ENCODE results near the gene KRT1. TPM values are rescaled to one million over a fixed set of nuclear protein-coding genes. Genes with fewer than 3 reads are reported as not detected.

The KRT1 gene
- total RNA-seq = not detected
- long read RNA-seq = 0 reads

DNA sequence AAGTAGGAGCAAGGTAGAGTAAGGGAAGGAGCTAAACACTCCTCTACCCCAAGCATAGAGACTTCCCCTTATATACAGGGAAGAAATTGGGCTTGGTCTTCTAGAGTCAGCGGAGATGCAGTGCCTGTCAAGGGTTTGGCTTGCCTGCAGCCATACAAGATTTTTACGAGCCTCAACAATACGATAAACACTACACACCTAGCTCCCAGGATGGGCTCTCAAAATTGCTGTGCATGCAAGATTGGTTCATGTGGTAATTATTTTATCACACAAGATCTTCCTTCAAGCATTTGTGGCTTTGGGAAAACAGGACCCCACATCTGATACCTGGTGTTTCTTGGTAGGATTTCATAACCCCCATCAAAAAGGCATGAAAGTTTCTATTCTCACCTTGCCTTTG is at the start of gene KRT1:
Gene KRT1, minus strand, starts transcription at position 45 of the 400 bp plus-strand sequence. CDS start 59 bp downstream, outside the sequence.
- intact Hi-C loops (cut with micrococcal nuclease) = no loop called here
- TF ChIP-seq, protein P1, sequence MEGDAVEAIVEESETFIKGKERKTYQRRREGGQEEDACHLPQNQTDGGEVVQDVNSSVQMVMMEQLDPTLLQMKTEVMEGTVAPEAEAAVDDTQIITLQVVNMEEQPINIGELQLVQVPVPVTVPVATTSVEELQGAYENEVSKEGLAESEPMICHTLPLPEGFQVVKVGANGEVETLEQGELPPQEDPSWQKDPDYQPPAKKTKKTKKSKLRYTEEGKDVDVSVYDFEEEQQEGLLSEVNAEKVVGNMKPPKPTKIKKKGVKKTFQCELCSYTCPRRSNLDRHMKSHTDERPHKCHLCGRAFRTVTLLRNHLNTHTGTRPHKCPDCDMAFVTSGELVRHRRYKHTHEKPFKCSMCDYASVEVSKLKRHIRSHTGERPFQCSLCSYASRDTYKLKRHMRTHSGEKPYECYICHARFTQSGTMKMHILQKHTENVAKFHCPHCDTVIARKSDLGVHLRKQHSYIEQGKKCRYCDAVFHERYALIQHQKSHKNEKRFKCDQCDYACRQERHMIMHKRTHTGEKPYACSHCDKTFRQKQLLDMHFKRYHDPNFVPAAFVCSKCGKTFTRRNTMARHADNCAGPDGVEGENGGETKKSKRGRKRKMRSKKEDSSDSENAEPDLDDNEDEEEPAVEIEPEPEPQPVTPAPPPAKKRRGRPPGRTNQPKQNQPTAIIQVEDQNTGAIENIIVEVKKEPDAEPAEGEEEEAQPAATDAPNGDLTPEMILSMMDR (IDR thresholded peaks at IDR 0.05; ENCODE audit: borderline replicate concordance) = no peak
- Histone ChIP-seq H3K36me3 (no peaks in the 10 kb centered on the region), H3K4me1 (no peaks in the 10 kb centered on the region), H3K27ac (replicated peaks) (no peak within 1 kb of the TSS), H3K9me3 (replicated peaks) (no peaks in the 10 kb centered on the region), H3K4me3 (no peak within 1 kb of the TSS), H3K27me3 (ENCODE audit: low read depth) (peaks cover 75% of the 10 kb centered on the region)
- DNase-seq = no peak

DNA sequence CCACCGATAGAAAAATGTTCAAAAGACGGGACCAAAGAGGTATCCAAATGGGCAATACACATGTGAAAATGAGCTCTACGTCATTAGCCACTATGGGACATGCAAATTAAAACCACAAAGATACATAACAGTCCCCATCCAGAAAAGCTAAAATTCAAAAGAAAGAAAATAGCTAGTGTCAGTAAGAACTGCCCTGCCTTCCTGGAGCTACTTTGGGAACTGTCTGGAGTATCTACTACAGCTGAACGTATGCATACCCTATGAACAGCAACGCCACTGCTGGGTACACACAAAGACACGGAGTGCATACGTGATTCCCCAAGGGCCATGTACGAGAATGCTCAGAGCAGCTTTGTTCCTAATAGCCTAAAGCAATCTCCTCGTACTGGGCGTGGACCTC is 48.9 kb upstream of the KRT1 start:
- peaks cover 82% of the 10 kb centered on the region for H3K27me3 ChIP-seq (ENCODE audit: low read depth)
- no peak overlapping the region for H3K27ac ChIP-seq (replicated peaks)
- intact Hi-C loops (cut with micrococcal nuclease) = no loop called here
- no peaks in the 10 kb centered on the region for H3K9me3 ChIP-seq (replicated peaks)
- no peaks in the 10 kb centered on the region for H3K36me3 ChIP-seq
- no peak for DNase-seq
- H3K4me3 ChIP-seq = no peak overlapping the region
- H3K4me1 ChIP-seq = no peaks in the 10 kb centered on the region
- TF ChIP-seq, protein P1 (IDR thresholded peaks at IDR 0.05; ENCODE audit: borderline replicate concordance) = no peak

DNA sequence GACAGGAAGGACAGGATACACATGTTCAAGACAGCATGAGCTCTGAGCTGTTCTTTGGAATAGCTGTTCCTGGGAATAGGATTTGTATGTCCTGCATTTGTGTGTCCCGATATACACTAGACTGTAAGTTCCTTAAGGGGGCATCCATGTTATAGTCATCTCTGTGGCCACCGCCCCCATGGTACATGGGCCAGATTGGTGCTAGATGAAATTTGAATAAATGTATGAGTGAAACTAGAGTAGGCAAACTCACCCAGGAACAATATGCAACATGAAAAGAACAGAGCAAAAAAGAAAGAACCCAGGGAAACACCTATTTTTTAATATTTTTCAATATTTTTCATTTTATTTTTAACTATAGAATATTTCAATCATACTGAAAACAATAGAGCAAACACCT is 48.2 kb upstream of the KRT1 start:
- Histone ChIP-seq H3K9me3 (replicated peaks) (no peaks in the 10 kb centered on the region), H3K4me3 (no peak overlapping the region), H3K4me1 (no peaks in the 10 kb centered on the region), H3K27ac (replicated peaks) (no peak overlapping the region), H3K27me3 (ENCODE audit: low read depth) (peaks cover 75% of the 10 kb centered on the region), H3K36me3 (no peaks in the 10 kb centered on the region)
- intact Hi-C loops (cut with micrococcal nuclease) = no loop called here
- no peak for DNase-seq
- TF ChIP-seq, protein P1 (IDR thresholded peaks at IDR 0.05; ENCODE audit: borderline replicate concordance) = no peak

DNA sequence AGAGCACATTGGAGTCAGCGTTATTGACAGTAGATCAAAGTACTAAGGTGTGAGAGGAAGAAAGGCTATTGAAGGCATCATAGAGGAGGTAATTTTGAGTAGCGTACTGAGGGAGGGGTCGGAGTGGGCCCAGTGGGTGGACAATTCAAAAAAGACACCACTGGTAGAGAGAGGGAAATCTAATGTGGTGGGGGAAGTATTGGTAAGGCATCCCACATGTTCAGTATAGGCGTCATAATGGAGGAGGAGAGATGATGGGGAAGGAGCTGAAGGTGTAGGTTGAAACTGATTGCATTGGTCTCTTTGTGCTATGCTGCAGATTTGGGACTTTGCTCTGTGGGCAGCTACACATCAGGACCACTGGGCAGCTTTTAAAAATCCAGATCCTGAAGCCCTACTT is 46.8 kb upstream of the KRT1 start:
- intact Hi-C loops (cut with micrococcal nuclease) = no loop called here
- DNase-seq = no peak
- TF ChIP-seq, protein P1 (IDR thresholded peaks at IDR 0.05; ENCODE audit: borderline replicate concordance) = no peak
- peaks cover 67% of the 10 kb centered on the region for H3K27me3 ChIP-seq (ENCODE audit: low read depth)
- H3K9me3 ChIP-seq (replicated peaks) = no peaks in the 10 kb centered on the region
- H3K27ac ChIP-seq (replicated peaks) = no peak overlapping the region
- no peak overlapping the region for H3K4me3 ChIP-seq
- no peaks in the 10 kb centered on the region for H3K36me3 ChIP-seq
- H3K4me1 ChIP-seq = no peaks in the 10 kb centered on the region

DNA sequence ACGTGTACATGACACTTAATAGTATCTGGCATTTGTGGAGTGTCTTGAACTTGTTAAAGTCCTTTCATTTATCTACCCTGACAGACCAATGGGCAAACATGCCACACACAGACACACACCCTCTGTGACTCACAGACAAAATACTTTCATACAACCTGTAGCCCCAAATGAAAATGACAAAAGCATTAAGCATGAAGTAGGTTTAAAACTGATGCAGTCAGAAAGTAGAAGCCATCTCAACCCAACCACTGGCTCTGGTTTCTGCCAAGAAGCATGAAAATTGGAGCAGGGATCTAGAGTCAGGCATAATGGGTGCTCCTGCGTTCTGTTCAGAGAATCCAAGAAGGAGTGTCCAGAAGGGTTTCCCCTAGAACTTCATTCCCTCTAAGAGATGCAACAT is 46.2 kb upstream of the KRT1 start:
- H3K27me3 ChIP-seq (ENCODE audit: low read depth) = peaks cover 62% of the 10 kb centered on the region
- no peaks in the 10 kb centered on the region for H3K36me3 ChIP-seq
- H3K27ac ChIP-seq (replicated peaks) = no peak overlapping the region
- no peaks in the 10 kb centered on the region for H3K4me1 ChIP-seq
- H3K9me3 ChIP-seq (replicated peaks) = no peaks in the 10 kb centered on the region
- no peak overlapping the region for H3K4me3 ChIP-seq
- TF ChIP-seq, protein P1 (IDR thresholded peaks at IDR 0.05; ENCODE audit: borderline replicate concordance) = no peak
- DNase-seq = no peak
- intact Hi-C loops (cut with micrococcal nuclease) = no loop called here

DNA sequence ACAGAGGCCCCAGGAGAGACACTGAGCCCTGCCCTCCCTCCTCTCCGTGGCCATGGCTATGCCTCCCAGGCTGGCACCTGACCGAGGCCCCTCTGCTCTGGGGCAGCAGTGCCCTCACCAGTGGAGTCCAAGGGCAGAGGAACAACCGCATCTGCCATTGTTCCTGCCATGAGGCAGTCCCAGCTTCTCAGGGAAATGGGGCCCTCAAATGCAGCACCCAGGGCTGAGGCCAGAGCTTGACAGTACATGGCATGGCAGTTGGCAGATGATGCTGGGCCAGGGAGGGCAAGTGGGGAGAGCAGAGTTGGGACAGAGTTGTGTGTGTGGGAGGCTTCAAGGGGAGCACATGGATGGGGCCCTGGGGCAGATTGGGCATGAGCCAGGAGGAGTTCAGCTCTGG is 44.2 kb upstream of the KRT1 start:
- Histone ChIP-seq H3K4me3 (no peak overlapping the region), H3K4me1 (no peaks in the 10 kb centered on the region), H3K27ac (replicated peaks) (no peak overlapping the region), H3K9me3 (replicated peaks) (no peaks in the 10 kb centered on the region), H3K27me3 (ENCODE audit: low read depth) (peaks cover 48% of the 10 kb centered on the region), H3K36me3 (no peaks in the 10 kb centered on the region)
- intact Hi-C loops (cut with micrococcal nuclease) = no loop called here
- TF ChIP-seq, protein P1 (IDR thresholded peaks at IDR 0.05; ENCODE audit: borderline replicate concordance) = no peak
- DNase-seq = no peak

Data from left ventricle myocardium inferior (tissue), 1 donor.